ENCODE results near the gene SELENOI. TPM values are rescaled to one million over a fixed set of nuclear protein-coding genes. Genes with fewer than 3 reads are reported as not detected.

Gene SELENOI
- total and polyA plus RNA-seq, 10 of the 15 experiments (the other 5 are each of a cell fraction or from before 2014, with no cell fraction given): 5.2 to 31.4 (median 17.4) TPM

- no peak for TF ChIP-seq E2F8 (IDR thresholded peaks at IDR 0.05; ENCODE audit: low read depth, partially characterized antibody)
- no peak for TF ChIP-seq JUNB (IDR thresholded peaks at IDR 0.05)
- TF ChIP-seq NR2C1 (IDR thresholded peaks at IDR 0.05): peak; percentile 98
- no peak for TF ChIP-seq BCLAF1 (IDR thresholded peaks at IDR 0.05)
- TF ChIP-seq CBX3 (IDR thresholded peaks at IDR 0.05; ENCODE audit: borderline replicate concordance, low read depth): no peak
- TF ChIP-seq LARP7 (IDR thresholded peaks at IDR 0.05): peak; percentile 86
- 0 out of 2 replicates have a peak, but pooled peaks have one; percentile 9 for TF ChIP-seq CEBPZ (IDR thresholded peaks at IDR 0.05; ENCODE audit: low read depth, low read length)
- TF ChIP-seq FOXK2 (IDR thresholded peaks at IDR 0.05): no peak; the same call in none of the 2 replicates
- peak; percentile 68 for TF ChIP-seq HCFC1 (IDR thresholded peaks at IDR 0.05; ENCODE audit: low read length)
- no peak for TF ChIP-seq KDM1A (IDR thresholded peaks at IDR 0.05; ENCODE audit: borderline replicate concordance)
- no peak for TF ChIP-seq GABPA (IDR thresholded peaks at IDR 0.05; ENCODE audit: low read depth)
- TF ChIP-seq KAT2A (conservative IDR thresholded peaks at IDR 0.05; ENCODE audit: control insufficient read depth, low read depth, low read length): no peak
- no peak for TF ChIP-seq BCL3 (IDR thresholded peaks at IDR 0.05; ENCODE audit: borderline replicate concordance, insufficient read depth, low read depth, low read length, poor library complexity, severe bottlenecking)
- TF ChIP-seq RAD51 (IDR thresholded peaks at IDR 0.05): no peak
- peak; percentile 72; the same call in 1 of the 2 replicates for TF ChIP-seq SIN3A (IDR thresholded peaks at IDR 0.05; ENCODE audit: low read depth, low read length)
- TF ChIP-seq POU2F2 (IDR thresholded peaks at IDR 0.05; ENCODE audit: borderline replicate concordance, low read depth, low read length): peak; percentile 61; the same call in 2 of the 3 replicates
- TF ChIP-seq IKZF1 (conservative IDR thresholded peaks at IDR 0.05): peak; percentile 99
Measured at GRCh38 chr2:26345545-26346453, at the start of gene SELENOI (continued).
